Measurements from ENCODE around the gene HELZ. TPM values are rescaled to one million over a fixed set of nuclear protein-coding genes. Genes with fewer than 3 reads are reported as not detected.
"Not testable (repeated sequence)": the region's sequence is repeated elsewhere in the genome, so short reads cannot be mapped to it uniquely, and the experiment has no call there.

Gene HELZ
- total RNA-seq, 2 experiments from 2014 or later, result 98.2 to 109 TPM

DNA sequence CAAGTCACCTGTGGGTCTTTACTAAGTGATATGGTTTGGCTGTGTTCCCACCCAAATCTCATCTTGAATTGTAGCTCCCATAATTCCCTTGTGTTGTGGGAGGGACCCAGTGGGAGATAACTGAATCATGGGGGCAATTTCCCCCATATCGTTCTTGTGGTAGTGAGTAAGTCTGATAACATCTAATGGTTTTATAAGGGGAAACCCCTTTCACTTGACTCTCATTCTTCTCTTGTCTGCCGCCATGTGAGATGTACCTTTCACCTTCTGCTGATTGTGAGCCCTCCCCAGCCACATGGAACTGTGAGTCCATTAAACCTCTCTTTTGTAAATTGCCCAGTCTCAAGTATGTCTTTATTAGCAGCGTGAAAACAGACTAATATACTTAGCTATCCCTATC lies 48.0 kb downstream of the HELZ start:
- Mint-ChIP-seq H3K27ac (peak overlapping the region; percentile 9), H3K4me1 (peaks cover 12% of the 10 kb centered on the region), H3K36me3 (ENCODE audit: low read depth) (peaks cover 67% of the 10 kb centered on the region)
- H3K4me3 Mint-ChIP-seq, H3K27me3 Mint-ChIP-seq, POLR2A ChIA-PET, DNase-seq, H3K9me3 Mint-ChIP-seq: not testable (repeated sequence)
- CTCF ChIA-PET, result interaction anchor here (0.6 kb wide), 1 partner anchor 94 kb away, joined by 3 read pairs; no protein-coding TSS in a partner anchor

DNA sequence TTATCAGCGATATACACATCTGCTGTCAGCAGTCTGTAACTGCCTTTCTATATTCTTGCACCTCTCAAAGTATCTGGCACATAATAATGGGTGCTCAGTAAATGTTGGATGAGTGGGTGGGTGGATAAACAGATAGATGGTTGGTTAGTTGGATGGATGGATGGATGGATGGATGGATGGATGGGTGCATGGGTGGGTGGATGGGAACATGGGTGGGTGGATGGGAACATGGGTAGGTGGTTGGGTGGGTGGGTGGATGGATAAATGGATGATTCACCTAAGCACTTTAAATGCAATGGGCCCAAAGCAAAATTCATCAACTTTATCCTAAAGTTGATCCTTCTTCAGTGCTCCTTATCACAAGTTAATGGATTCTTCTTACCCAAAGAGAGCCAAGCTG lies 48.6 kb downstream of the HELZ start:
- CTCF ChIA-PET, result interaction anchor here (1.5 kb wide), 1 partner anchor 25 kb away, joined by 3 read pairs; no protein-coding TSS in a partner anchor
- peak overlapping the region; percentile 9 for H3K27ac Mint-ChIP-seq
- H3K4me3 Mint-ChIP-seq, result no peak overlapping the region

DNA sequence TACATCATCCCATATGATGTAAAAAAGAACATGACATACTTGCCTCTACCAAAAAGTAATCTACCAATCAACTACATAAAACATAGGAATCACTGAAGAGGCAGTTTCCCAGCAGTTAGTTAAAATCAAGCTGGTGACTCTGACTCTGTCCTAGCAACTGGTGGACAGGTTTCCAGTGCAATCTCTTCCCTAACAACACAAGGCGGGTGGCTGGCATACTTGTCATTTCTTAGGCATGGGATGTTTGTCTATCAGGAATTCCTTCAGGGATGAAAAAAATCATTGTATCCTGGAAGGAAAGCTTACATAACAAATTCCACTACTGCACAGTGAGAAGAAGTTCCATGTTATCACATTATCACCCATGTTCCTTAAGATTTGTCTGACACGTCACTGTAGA lies 50.9 kb downstream of the HELZ start:
- H3K27ac Mint-ChIP-seq, result no peak overlapping the region
- peaks cover 57% of the 10 kb centered on the region for H3K36me3 Mint-ChIP-seq (ENCODE audit: low read depth)
- ChIA-PET CTCF (interaction anchor here (1.8 kb wide), 1 partner anchor 96 kb away, joined by 6 read pairs; no protein-coding TSS in a partner anchor), POLR2A (interaction anchor here (1.1 kb wide), 1 partner anchor 26 kb away, joined by 3 read pairs; no protein-coding TSS in a partner anchor)
- H3K9me3 Mint-ChIP-seq, result peaks cover 6% of the 10 kb centered on the region
- DNase-seq, result no peak
- H3K4me3 Mint-ChIP-seq, result no peak overlapping the region
- no peaks in the 10 kb centered on the region for H3K27me3 Mint-ChIP-seq
- H3K4me1 Mint-ChIP-seq, result peaks cover 12% of the 10 kb centered on the region

More for the DNA sequence above, 48.6 kb downstream of the HELZ start:
- H3K4me1 Mint-ChIP-seq, result peaks cover 12% of the 10 kb centered on the region
- H3K36me3 Mint-ChIP-seq (ENCODE audit: low read depth), result peaks cover 63% of the 10 kb centered on the region
- no peak for DNase-seq
- H3K27me3 Mint-ChIP-seq, result no peaks in the 10 kb centered on the region
- H3K9me3 Mint-ChIP-seq, result peaks cover 6% of the 10 kb centered on the region
- POLR2A ChIA-PET, result no interaction called here

DNA sequence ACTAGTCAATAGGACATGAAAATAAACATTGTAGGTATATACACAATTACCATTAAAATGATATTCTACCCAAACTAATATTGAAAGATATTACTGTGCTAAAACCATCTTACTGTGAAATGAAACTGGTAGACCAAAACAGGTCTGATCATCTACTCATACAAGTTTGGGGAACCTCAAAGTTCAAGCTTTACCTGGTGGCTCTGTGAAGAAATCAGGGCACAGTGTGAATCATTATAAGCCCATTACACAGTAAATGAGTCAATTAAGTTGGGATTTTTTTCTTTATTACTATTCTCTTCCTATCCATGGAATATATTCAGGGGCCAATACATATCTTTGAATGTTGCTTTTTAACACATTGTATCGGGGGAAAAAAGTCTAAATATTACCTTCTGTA lies 57.1 kb downstream of the HELZ start:
- H3K27me3 Mint-ChIP-seq, result no peaks in the 10 kb centered on the region
- peaks cover 34% of the 10 kb centered on the region for H3K36me3 Mint-ChIP-seq (ENCODE audit: low read depth)
- peaks cover 2% of the 10 kb centered on the region for H3K4me1 Mint-ChIP-seq
- CTCF ChIA-PET, result no interaction called here
- no peak overlapping the region for H3K4me3 Mint-ChIP-seq
- no peak overlapping the region for H3K27ac Mint-ChIP-seq
- POLR2A ChIA-PET, result no interaction called here
- no peaks in the 10 kb centered on the region for H3K9me3 Mint-ChIP-seq
- DNase-seq, result no peak

DNA sequence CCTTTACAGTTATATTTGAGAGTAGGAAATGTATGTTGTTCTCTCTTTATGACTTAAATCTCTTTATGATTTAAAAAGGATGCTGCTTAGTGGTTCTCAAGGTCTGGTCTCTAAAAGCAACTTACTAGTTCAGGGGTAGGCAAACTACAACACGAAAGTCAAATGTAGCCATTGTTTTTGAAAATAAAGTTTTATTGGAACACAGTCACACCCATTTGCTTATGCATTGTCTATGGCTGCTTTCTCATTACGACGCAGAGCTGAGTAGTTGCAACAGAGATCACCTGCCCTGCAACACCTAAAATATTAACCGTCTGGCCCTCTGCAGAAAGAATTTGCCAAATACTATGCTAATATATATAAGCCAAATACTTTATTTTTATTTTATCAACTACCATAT lies 58.2 kb downstream of the HELZ start:
- Mint-ChIP-seq H3K27ac (no peak overlapping the region), H3K36me3 (ENCODE audit: low read depth) (peaks cover 37% of the 10 kb centered on the region), H3K27me3 (no peaks in the 10 kb centered on the region), H3K9me3 (no peaks in the 10 kb centered on the region), H3K4me1 (no peaks in the 10 kb centered on the region), H3K4me3 (no peak overlapping the region)
- ChIA-PET CTCF (interaction anchor here (0.8 kb wide), 1 partner anchor 14 kb away, joined by 3 read pairs; no protein-coding TSS in a partner anchor), POLR2A (no interaction called here)
- no peak for DNase-seq

DNA sequence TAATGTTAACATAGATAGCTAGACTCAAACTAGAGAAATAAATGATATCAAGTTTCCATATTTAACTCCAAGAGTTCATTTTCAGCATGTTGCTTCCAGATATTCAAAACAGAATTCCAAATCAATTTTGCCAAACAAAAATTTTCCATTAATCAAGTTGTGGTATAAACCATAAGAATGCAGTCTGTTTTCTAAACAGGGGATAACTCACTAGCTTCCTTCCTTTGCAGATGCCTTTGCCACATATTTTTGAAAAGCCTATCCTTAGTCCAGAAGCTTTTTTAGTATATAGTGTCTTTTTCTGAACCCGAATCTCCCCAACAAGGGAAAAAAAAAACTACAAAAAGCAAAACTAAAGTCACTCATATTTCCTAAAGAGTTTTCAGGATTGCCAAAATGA lies 61.5 kb downstream of the HELZ start:
- peaks cover 36% of the 10 kb centered on the region for H3K36me3 Mint-ChIP-seq (ENCODE audit: low read depth)
- H3K27ac Mint-ChIP-seq, result no peak overlapping the region
- H3K9me3 Mint-ChIP-seq, result no peaks in the 10 kb centered on the region
- H3K4me3 Mint-ChIP-seq, result no peak overlapping the region
- CTCF ChIA-PET, result interaction anchor here (0.5 kb wide), 1 partner anchor 54 kb away, joined by 4 read pairs; no protein-coding TSS in a partner anchor
- POLR2A ChIA-PET, result no interaction called here
- no peaks in the 10 kb centered on the region for H3K4me1 Mint-ChIP-seq
- DNase-seq, result no peak
- H3K27me3 Mint-ChIP-seq, result no peaks in the 10 kb centered on the region

DNA sequence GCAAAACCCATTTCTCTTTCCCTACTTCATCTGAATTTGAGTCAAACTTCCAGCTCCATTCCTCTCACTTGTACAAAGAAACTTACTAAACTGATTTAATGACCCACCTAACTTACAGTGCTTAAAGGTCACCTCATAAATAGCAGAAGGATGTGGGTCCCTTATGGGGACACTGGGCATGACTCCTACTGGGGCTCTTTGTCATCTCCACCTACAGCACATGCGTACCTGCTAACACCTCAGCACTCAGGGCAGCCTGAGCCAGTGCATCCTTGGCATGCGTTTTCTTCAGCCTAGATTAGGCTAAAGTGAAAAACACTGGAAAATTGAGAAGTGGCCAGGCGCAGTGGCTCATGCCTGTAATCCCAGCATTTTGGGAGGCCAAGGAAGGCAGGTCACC lies 63.2 kb downstream of the HELZ start:
- peaks cover 37% of the 10 kb centered on the region for H3K36me3 Mint-ChIP-seq (ENCODE audit: low read depth)
- H3K27me3 Mint-ChIP-seq, result no peaks in the 10 kb centered on the region
- no peak overlapping the region for H3K4me3 Mint-ChIP-seq
- no peak overlapping the region for H3K27ac Mint-ChIP-seq
- ChIA-PET CTCF (no interaction called here), POLR2A (no interaction called here)
- H3K4me1 Mint-ChIP-seq, result no peaks in the 10 kb centered on the region
- no peaks in the 10 kb centered on the region for H3K9me3 Mint-ChIP-seq
- DNase-seq, result no peak

DNA sequence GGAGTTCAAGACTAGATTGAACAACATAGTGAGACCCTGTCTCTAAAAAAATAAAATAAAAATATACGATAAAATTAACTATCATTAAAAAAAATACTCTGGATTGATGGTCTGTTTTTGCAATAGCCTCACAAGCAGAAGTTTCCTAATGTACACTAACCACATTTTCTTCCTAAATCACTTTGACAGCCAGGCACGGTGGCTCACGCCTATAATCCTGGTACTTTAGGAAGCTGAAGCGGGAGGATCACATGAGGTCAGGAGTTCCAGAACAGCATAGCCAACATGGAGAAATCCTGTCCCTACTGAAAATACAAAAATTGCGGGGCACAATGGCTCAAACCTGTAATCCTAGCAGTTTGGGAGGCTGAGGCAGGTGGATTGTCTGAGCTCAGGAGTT lies 64.7 kb downstream of the HELZ start:
- peaks cover 43% of the 10 kb centered on the region for H3K36me3 Mint-ChIP-seq (ENCODE audit: low read depth)
- CTCF ChIA-PET, result no interaction called here

DNA sequence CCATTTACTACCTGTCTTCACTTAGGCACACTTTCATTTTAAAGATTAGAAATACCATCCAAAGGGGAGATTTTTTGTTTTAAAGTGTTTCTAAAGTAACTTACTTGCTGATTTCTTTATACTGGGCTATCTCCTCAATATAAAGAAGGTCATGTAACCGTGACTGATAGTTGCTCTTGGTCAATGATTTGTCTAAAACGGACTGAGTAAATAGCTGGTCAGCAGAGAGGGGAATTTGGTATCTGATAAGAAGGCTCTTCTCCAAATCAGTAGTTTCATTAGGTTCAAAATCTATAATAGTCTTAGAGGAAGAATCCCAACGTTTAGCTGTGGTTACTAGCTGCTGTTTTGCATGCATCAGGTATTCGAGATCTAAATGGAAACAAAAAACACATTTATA lies 66.4 kb downstream of the HELZ start:
- ChIA-PET CTCF (interaction anchor here (0.9 kb wide), 1 partner anchor 25 kb away, joined by 3 read pairs; no protein-coding TSS in a partner anchor), POLR2A (interaction anchor here (1.4 kb wide), 1 partner anchor 61 kb away, joined by 3 read pairs; no protein-coding TSS in a partner anchor)
- Mint-ChIP-seq H3K4me1 (peaks cover 2% of the 10 kb centered on the region), H3K27me3 (no peaks in the 10 kb centered on the region), H3K9me3 (no peaks in the 10 kb centered on the region), H3K27ac (no peak overlapping the region), H3K4me3 (no peak overlapping the region), H3K36me3 (ENCODE audit: low read depth) (peaks cover 49% of the 10 kb centered on the region)
- DNase-seq, result no peak

More for the DNA sequence above, 64.7 kb downstream of the HELZ start:
- POLR2A ChIA-PET, result interaction anchor here (1.2 kb wide), 1 partner anchor 13 kb away, joined by 4 read pairs; no protein-coding TSS in a partner anchor
- Mint-ChIP-seq H3K9me3 (no peaks in the 10 kb centered on the region), H3K27me3 (no peaks in the 10 kb centered on the region), H3K4me1 (peaks cover 2% of the 10 kb centered on the region), H3K27ac (no peak overlapping the region), H3K4me3 (no peak overlapping the region)
- no peak for DNase-seq

DNA sequence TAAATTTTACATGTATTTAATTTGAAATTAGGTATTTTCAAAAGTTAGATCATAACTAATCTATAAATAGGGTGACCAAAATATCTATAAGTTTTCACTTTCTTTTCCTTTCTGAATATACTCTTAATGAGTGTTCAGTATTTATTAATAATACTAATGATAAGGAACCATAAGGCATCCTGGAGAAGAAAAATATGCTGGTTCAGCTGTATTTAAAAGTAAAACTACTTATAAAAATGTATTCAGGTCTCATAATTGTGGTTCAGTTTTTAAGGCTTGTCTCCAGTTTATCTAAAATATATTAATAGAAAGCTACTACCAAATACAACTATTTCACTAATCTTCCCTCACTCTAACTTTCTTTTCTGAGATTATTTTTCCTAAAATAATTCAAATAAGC lies 67.3 kb downstream of the HELZ start:
- H3K4me1 Mint-ChIP-seq, result peaks cover 2% of the 10 kb centered on the region
- no peaks in the 10 kb centered on the region for H3K27me3 Mint-ChIP-seq
- no peaks in the 10 kb centered on the region for H3K9me3 Mint-ChIP-seq
- DNase-seq, result no peak
- peaks cover 54% of the 10 kb centered on the region for H3K36me3 Mint-ChIP-seq (ENCODE audit: low read depth)
- CTCF ChIA-PET, result interaction anchor here (1.4 kb wide), 1 partner anchor 11 kb away, joined by 5 read pairs; no protein-coding TSS in a partner anchor
- H3K27ac Mint-ChIP-seq, result no peak overlapping the region
- POLR2A ChIA-PET, result interaction anchor here (1.4 kb wide), 1 partner anchor 62 kb away, joined by 3 read pairs; no protein-coding TSS in a partner anchor
- H3K4me3 Mint-ChIP-seq, result no peak overlapping the region

DNA sequence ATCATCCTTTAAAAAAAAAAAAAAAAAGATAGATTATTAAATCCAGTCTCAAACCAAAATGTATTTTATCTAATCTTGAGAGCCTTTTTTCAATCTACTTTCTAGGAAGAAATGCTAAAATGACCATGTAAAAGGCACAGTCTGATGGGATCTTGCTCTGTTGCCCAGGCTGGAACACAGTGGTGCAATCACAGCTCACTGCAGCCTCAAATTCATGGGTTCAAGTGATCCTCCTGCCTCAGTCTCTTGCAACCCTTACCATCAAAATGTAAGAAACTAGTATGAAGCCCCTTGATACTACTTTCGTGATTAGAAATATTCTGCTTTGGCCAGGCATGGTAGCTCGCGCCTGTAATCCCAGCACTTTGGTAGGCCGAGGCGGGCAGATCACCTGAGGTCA lies 70.8 kb downstream of the HELZ start:
- Mint-ChIP-seq H3K27ac (no peak overlapping the region), H3K9me3 (no peaks in the 10 kb centered on the region), H3K4me3 (no peak overlapping the region), H3K4me1 (peaks cover 11% of the 10 kb centered on the region), H3K36me3 (ENCODE audit: low read depth) (peaks cover 61% of the 10 kb centered on the region), H3K27me3 (no peaks in the 10 kb centered on the region)
- ChIA-PET CTCF (no interaction called here), POLR2A (interaction anchor here (1.1 kb wide), 1 partner anchor 13 kb away, joined by 4 read pairs; no protein-coding TSS in a partner anchor)
- DNase-seq, result no peak

DNA sequence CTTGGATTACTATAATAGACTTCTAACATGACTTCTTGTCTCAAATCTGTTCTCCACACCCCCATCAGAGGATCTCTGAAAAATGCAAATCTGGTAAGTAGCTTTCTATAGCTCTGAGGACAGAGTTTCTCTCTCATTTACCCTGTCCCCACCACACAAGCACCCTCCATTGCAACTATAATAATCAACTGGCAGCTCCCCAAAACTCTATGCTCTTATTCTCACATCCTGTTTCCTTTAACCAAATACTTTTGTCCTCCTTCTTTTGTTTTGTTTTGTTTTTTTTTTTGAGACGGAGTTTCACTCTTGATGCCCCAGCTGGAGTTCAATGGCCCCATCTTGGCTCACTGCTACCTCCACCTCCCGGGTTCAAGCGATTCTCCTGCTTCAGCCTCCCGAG lies 73.4 kb downstream of the HELZ start:
- no peaks in the 10 kb centered on the region for H3K9me3 Mint-ChIP-seq
- H3K36me3 Mint-ChIP-seq (ENCODE audit: low read depth), result peaks cover 53% of the 10 kb centered on the region
- H3K27me3 Mint-ChIP-seq, result no peaks in the 10 kb centered on the region
- H3K4me3 Mint-ChIP-seq, result no peak overlapping the region
- peak overlapping the region; percentile 19 for H3K27ac Mint-ChIP-seq
- peaks cover 11% of the 10 kb centered on the region for H3K4me1 Mint-ChIP-seq
- ChIA-PET POLR2A (interaction anchor here (0.9 kb wide), 1 partner anchor 74 kb away, joined by 3 read pairs; no protein-coding TSS in a partner anchor), CTCF (no interaction called here)
- no peak for DNase-seq

DNA sequence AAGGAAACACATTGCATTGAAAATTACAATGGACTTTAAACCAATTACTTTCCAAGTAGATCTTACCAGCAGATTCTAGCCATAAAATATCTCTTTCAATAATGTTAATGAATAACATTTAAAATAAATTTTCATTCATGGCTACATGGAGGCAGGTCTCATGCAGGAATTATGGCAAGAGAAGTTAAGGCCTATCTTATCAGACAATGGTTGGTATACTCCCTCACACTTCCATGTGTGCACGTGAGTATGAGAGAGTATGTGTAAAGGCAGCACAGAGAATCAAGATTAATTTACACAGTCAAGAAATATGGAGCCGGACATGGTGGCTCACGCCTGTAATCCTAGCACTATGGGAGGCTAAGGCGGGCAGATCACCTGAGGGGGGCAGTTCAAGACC lies 76.5 kb downstream of the HELZ start:
- no peak for DNase-seq
- no peaks in the 10 kb centered on the region for H3K9me3 Mint-ChIP-seq
- no peak overlapping the region for H3K27ac Mint-ChIP-seq
- ChIA-PET CTCF (no interaction called here), POLR2A (no interaction called here)
- no peaks in the 10 kb centered on the region for H3K27me3 Mint-ChIP-seq
- peaks cover 59% of the 10 kb centered on the region for H3K36me3 Mint-ChIP-seq (ENCODE audit: low read depth)
- no peak overlapping the region for H3K4me3 Mint-ChIP-seq
- H3K4me1 Mint-ChIP-seq, result peaks cover 9% of the 10 kb centered on the region

DNA sequence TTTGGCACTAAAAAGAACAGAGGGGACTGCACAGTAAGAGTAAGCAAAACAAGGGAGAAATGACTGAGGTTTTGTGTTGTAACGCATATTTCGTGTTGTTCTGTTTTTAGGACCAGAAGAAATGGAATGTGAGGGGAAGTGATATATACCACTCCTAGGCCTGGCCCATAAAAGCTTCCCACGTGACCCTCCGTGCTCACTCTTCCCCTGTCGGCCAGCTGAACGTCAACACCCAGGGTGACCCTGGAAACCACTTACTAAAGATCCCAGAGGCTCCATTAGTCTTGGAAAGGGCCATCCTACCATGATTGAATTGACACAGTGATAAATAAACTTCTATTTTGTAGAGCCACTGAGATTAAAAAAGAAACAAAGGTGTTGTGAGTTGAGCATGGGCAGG lies 79.8 kb downstream of the HELZ start:
- Mint-ChIP-seq H3K4me1 (no peaks in the 10 kb centered on the region), H3K27me3 (no peaks in the 10 kb centered on the region), H3K36me3 (ENCODE audit: low read depth) (peaks cover 49% of the 10 kb centered on the region), H3K9me3 (no peaks in the 10 kb centered on the region), H3K27ac (no peak overlapping the region), H3K4me3 (no peak overlapping the region)
- ChIA-PET CTCF (no interaction called here), POLR2A (no interaction called here)
- DNase-seq, result no peak
